ENCODE measurements around the gene SMAD3. TPM values are rescaled to one million over a fixed set of nuclear protein-coding genes. Genes with fewer than 3 reads are reported as not detected.
"Not testable (repeated sequence)": the region's sequence is repeated elsewhere in the genome, so short reads cannot be mapped to it uniquely, and the experiment has no call there.

The SMAD3 gene
- total RNA-seq, 2 donors from 2014 or later, result 57.0 to 94.9 TPM

DNA sequence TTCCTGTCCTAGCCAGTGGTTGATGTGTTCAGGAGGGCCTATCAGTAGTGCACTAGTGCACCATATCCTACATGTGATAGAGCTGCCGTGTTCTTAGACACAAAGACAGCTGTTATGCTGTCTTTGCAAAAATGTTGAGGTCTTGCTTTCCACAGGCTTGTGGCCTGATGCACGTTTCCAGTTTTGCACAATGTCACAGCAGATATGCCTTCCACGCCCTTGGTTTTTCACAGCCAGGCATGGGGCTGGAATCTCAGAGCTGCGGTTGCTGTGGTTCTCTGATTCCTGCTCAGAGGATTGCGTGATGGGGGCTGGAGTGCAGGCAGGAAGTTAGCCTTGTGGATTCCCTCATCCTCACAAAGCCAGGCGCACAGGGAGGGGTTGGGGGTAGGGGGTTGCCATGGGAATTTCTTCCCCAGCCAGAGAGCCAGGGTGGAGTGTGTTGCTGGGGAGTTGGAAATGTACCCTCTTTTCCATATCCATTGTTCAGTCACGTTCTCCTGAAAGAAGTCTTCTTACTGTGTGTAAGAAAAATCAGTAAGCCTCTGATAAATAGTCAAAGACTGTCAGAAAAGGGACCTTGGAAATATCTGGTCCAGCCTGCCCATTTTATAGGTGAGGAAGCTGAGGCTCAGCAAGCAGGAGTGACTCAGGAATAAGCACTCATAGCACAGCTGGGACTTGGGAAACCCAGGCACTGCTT lies 79.4 kb downstream of the SMAD3 start:
- H3K36me3 Mint-ChIP-seq (ENCODE audit: low read depth), result peaks cover 15% of the 10 kb centered on the region
- peak overlapping the region; percentile 63 for H3K27ac Mint-ChIP-seq
- H3K27me3 Mint-ChIP-seq, result no peaks in the 10 kb centered on the region
- peak overlapping the region; percentile 80 for H3K4me3 Mint-ChIP-seq
- no peaks in the 10 kb centered on the region for H3K9me3 Mint-ChIP-seq
- peak; percentile 50 for ATAC-seq (replicated peaks)
- peaks cover 87% of the 10 kb centered on the region for H3K4me1 Mint-ChIP-seq

DNA sequence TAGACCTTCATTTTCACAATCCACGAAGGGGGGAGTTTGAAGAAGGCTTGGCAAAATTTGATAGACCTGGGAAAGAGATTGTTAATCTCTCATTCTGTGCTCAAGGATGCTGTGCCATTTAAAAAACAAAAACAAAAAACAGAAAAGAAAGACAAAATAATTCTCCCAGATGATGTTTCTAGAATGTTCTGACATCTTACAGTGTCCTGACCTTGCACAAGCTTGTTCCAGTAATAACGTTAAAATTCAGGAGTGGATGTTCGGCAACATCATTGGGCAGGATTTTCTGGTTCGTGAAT lies 79.9 kb downstream of the SMAD3 start:
- Mint-ChIP-seq H3K36me3 (ENCODE audit: low read depth) (peaks cover 12% of the 10 kb centered on the region), H3K27ac (peak overlapping the region; percentile 63), H3K9me3 (no peaks in the 10 kb centered on the region), H3K27me3 (no peaks in the 10 kb centered on the region), H3K4me3 (peak overlapping the region; percentile 80), H3K4me1 (peaks cover 87% of the 10 kb centered on the region)
- ATAC-seq (replicated peaks), result no peak

DNA sequence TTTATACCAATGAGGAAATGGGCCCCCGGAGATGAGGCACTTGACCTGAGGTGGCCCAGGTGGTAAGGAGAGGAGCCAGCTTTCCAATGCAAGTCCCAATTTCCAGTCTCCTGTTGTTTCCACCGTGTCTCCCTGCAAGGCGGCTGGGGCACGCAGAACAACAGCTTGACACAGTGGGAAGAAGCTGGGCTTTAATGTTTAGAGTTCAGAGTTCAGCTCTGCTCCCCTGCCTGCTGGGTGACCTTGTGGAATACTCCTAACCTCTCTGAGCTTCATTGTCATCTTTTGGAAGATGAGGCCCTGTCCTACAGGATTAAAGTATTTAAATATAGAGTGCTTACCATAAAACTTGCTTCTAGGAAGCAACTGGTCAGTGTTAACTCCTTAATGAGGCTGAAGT lies 80.3 kb downstream of the SMAD3 start:
- Mint-ChIP-seq H3K27ac (peak overlapping the region; percentile 82), H3K4me3 (peak overlapping the region; percentile 80), H3K36me3 (ENCODE audit: low read depth) (peaks cover 12% of the 10 kb centered on the region), H3K27me3 (no peaks in the 10 kb centered on the region), H3K9me3 (no peaks in the 10 kb centered on the region), H3K4me1 (peaks cover 87% of the 10 kb centered on the region)
- no peak for ATAC-seq (replicated peaks)

GRCh38 chr15:67146234-67146633 lies 80.8 kb downstream of the SMAD3 start:
- peaks cover 8% of the 10 kb centered on the region for H3K36me3 Mint-ChIP-seq (ENCODE audit: low read depth)
- H3K27me3 Mint-ChIP-seq, result no peaks in the 10 kb centered on the region
- peak overlapping the region; percentile 82 for H3K27ac Mint-ChIP-seq
- peaks cover 83% of the 10 kb centered on the region for H3K4me1 Mint-ChIP-seq
- H3K9me3 Mint-ChIP-seq, result no peaks in the 10 kb centered on the region
- H3K4me3 Mint-ChIP-seq, result peak overlapping the region; percentile 80
- ATAC-seq (replicated peaks), result no peak

GRCh38 chr15:67146875-67147381 lies 81.5 kb downstream of the SMAD3 start:
- Mint-ChIP-seq H3K9me3 (no peaks in the 10 kb centered on the region), H3K36me3 (ENCODE audit: low read depth) (peaks cover 7% of the 10 kb centered on the region), H3K4me1 (peaks cover 79% of the 10 kb centered on the region), H3K27ac (peak overlapping the region; percentile 82), H3K4me3 (peak overlapping the region; percentile 80), H3K27me3 (no peaks in the 10 kb centered on the region)
- ATAC-seq (replicated peaks), result peak; percentile 66

GRCh38 chr15:67147396-67147949 lies 82.1 kb downstream of the SMAD3 start:
- Mint-ChIP-seq H3K27me3 (no peaks in the 10 kb centered on the region), H3K4me1 (peaks cover 73% of the 10 kb centered on the region), H3K27ac (peak overlapping the region; percentile 82), H3K4me3 (peak overlapping the region; percentile 80), H3K9me3 (no peaks in the 10 kb centered on the region), H3K36me3 (ENCODE audit: low read depth) (peaks cover 12% of the 10 kb centered on the region)
- no peak for ATAC-seq (replicated peaks)

GRCh38 chr15:67148196-67148701 lies 82.8 kb downstream of the SMAD3 start:
- no peak for ATAC-seq (replicated peaks)
- Mint-ChIP-seq H3K27me3 (no peaks in the 10 kb centered on the region), H3K36me3 (ENCODE audit: low read depth) (peaks cover 18% of the 10 kb centered on the region), H3K4me3 (peak overlapping the region; percentile 80), H3K27ac (peak overlapping the region; percentile 82), H3K9me3 (no peaks in the 10 kb centered on the region), H3K4me1 (peaks cover 67% of the 10 kb centered on the region)

GRCh38 chr15:67149068-67149772 lies 83.8 kb downstream of the SMAD3 start:
- peaks cover 61% of the 10 kb centered on the region for H3K4me1 Mint-ChIP-seq
- H3K4me3 Mint-ChIP-seq, result peak overlapping the region; percentile 80
- peak overlapping the region; percentile 82 for H3K27ac Mint-ChIP-seq
- peaks cover 24% of the 10 kb centered on the region for H3K36me3 Mint-ChIP-seq (ENCODE audit: low read depth)
- H3K9me3 Mint-ChIP-seq, result no peaks in the 10 kb centered on the region
- no peak for ATAC-seq (replicated peaks)
- H3K27me3 Mint-ChIP-seq, result no peaks in the 10 kb centered on the region

GRCh38 chr15:67149773-67150022 lies 84.3 kb downstream of the SMAD3 start:
- peaks cover 27% of the 10 kb centered on the region for H3K36me3 Mint-ChIP-seq (ENCODE audit: low read depth)
- H3K9me3 Mint-ChIP-seq, result no peaks in the 10 kb centered on the region
- peaks cover 56% of the 10 kb centered on the region for H3K4me1 Mint-ChIP-seq
- ATAC-seq (replicated peaks), result no peak
- peak overlapping the region; percentile 97 for H3K27ac Mint-ChIP-seq
- no peaks in the 10 kb centered on the region for H3K27me3 Mint-ChIP-seq
- peak overlapping the region; percentile 80 for H3K4me3 Mint-ChIP-seq

DNA sequence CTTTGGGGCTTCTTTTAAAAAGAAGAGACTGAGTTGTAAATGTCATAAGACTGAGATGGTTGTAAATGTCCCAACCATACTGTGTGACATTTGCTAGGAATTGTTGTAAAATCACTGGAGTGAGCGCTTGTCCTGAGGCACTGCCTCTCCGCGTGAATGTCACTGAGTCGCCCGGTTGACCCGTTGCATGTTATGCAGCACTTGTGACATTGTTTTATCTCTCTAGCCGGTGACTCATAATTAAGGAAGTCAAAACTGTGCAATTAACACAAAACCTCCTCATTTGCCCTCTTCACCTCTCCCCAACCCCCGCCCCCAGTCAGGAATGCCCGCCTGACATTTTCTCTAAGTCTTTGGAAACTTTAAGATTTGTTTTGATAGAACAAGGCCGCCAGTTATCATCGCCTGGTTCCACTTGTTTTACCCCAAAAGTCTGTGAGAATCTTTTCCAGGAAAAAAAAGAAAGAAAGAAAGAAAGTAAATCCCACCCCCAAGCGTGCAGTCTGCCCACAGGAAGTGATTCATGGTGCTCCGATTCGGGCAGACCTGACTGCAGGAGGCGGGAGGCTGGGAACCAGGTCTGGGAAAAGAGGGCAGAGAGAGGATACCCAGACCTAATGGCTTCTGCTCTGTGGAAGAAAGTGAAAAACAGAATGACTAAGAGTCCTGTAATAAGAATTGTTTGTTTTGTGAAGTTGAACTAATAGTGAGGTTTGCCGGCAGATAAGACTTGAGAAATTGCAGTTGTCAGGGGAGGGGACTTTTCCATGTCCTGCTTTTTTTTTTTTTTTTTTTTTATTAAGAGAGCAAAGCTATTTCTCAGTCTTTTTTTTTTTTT lies 84.8 kb downstream of the SMAD3 start:
- no peaks in the 10 kb centered on the region for H3K27me3 Mint-ChIP-seq
- H3K4me1 Mint-ChIP-seq, result peaks cover 51% of the 10 kb centered on the region
- H3K9me3 Mint-ChIP-seq, result no peaks in the 10 kb centered on the region
- peak overlapping the region; percentile 80 for H3K4me3 Mint-ChIP-seq
- peak; percentile 81 for ATAC-seq (replicated peaks)
- peaks cover 31% of the 10 kb centered on the region for H3K36me3 Mint-ChIP-seq (ENCODE audit: low read depth)
- H3K27ac Mint-ChIP-seq, result peak overlapping the region; percentile 97

DNA sequence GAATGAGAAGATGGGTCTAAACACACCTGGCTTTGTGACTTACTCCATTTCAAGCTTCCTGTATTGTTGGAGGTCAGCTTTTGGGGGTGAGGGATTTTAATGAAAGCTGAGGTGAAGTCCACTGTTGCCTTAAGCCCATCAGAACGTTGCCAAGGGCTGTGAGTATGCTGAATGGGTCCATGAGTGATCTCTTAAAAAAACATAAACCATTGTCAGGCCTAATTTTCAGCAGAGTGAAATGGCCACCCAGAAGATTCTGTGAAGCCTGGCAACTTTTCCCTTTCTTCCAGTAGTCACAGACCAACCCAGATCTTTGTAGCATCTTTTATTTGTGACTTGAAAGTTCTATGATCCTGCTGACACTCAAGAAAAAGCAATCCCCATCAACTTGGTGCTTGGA lies 87.0 kb downstream of the SMAD3 start:
- Mint-ChIP-seq H3K4me1 (peaks cover 38% of the 10 kb centered on the region), H3K4me3 (no peak overlapping the region), H3K36me3 (ENCODE audit: low read depth) (peaks cover 43% of the 10 kb centered on the region), H3K27ac (peak overlapping the region; percentile 34), H3K27me3 (no peaks in the 10 kb centered on the region), H3K9me3 (no peaks in the 10 kb centered on the region)
- no peak for ATAC-seq (replicated peaks)

GRCh38 chr15:67153044-67153443 lies 87.6 kb downstream of the SMAD3 start:
- H3K27me3 Mint-ChIP-seq; H3K9me3 Mint-ChIP-seq; ATAC-seq (replicated peaks); H3K4me3 Mint-ChIP-seq: not testable (repeated sequence)
- Mint-ChIP-seq H3K4me1 (peaks cover 38% of the 10 kb centered on the region), H3K27ac (peak overlapping the region; percentile 34), H3K36me3 (ENCODE audit: low read depth) (peaks cover 50% of the 10 kb centered on the region)

- no peak for ATAC-seq (replicated peaks)
- peaks cover 54% of the 10 kb centered on the region for H3K36me3 Mint-ChIP-seq (ENCODE audit: low read depth)
- H3K27ac Mint-ChIP-seq, result no peak overlapping the region
- H3K4me3 Mint-ChIP-seq, result no peak overlapping the region
- H3K4me1 Mint-ChIP-seq, result peaks cover 27% of the 10 kb centered on the region
- no peaks in the 10 kb centered on the region for H3K27me3 Mint-ChIP-seq
- H3K9me3 Mint-ChIP-seq, result no peaks in the 10 kb centered on the region
Observed at GRCh38 chr15:67154249-67154648, 88.8 kb downstream of the SMAD3 start.

DNA sequence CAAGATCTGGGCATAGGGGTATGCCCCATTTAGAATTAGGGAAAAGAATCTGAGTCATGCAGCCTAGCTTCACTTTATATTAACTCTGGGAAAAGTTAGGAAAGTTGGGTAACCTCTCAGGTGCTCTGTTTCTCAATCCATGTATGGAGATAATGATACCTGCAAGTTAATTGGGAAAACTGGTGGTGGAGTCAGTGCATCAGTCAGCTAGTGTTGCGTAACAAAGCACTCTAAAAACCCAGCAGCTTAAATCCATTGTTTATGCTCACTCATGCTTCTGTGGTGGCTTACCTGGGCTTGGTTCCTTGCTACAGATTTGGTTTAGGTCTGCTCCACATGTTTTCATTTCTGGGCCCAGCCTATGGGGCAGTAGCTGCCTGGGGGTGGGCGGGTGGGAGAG lies 91.0 kb downstream of the SMAD3 start:
- no peaks in the 10 kb centered on the region for H3K27me3 Mint-ChIP-seq
- H3K4me1 Mint-ChIP-seq, result peaks cover 15% of the 10 kb centered on the region
- no peak overlapping the region for H3K4me3 Mint-ChIP-seq
- no peak overlapping the region for H3K27ac Mint-ChIP-seq
- no peaks in the 10 kb centered on the region for H3K9me3 Mint-ChIP-seq
- ATAC-seq (replicated peaks), result no peak
- H3K36me3 Mint-ChIP-seq (ENCODE audit: low read depth), result peaks cover 46% of the 10 kb centered on the region
